ENCODE results near the gene ARVCF. TPM values are rescaled to one million over a fixed set of nuclear protein-coding genes. Genes with fewer than 3 reads are reported as not detected.

ARVCF gene
- total and polyA plus RNA-seq, 2 of the 8 experiments (the other 6 are each of a cell fraction or from before 2014, with no cell fraction given) = 31.0 to 43.2 TPM

DNA sequence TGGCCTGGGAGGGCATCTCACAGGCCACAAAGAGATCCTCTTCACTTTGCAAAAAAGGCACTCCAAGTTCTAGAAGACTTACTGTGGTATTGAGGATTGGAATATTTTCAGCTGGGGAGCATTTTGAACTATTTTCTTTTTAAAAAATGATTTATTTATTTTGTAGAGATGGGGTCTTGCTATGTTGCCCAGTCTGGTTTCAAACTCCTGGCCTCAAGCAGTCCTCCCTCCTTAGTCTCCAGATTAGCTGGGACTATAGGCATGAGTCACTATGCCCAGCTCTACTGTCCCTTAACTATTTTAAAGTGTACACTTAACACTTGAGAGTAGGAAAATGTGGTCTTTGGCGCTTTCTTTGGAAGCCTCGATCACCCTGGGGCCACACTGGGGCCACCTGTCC, 38.5 kb upstream of the ARVCF start (continued):
- TF ChIP-seq, protein P1, sequence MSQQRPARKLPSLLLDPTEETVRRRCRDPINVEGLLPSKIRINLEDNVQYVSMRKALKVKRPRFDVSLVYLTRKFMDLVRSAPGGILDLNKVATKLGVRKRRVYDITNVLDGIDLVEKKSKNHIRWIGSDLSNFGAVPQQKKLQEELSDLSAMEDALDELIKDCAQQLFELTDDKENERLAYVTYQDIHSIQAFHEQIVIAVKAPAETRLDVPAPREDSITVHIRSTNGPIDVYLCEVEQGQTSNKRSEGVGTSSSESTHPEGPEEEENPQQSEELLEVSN (IDR thresholded peaks at IDR 0.05) = no peak
- TF ChIP-seq TEAD4 (IDR thresholded peaks at IDR 0.05; ENCODE audit: low read depth, low read length) = no peak
- TF ChIP-seq SUZ12 (IDR thresholded peaks at IDR 0.05; ENCODE audit: low read length) = no peak
- no peak for TF ChIP-seq SAP30 (IDR thresholded peaks at IDR 0.05; ENCODE audit: insufficient read depth, insufficient replicate concordance, low read length)
- no peak for TF ChIP-seq SIRT6 (IDR thresholded peaks at IDR 0.05; ENCODE audit: low read length)
